SKM-1 treated with dmso at 0.1 percent for 144 hours (cell line): ENCODE results near the gene ZNF516.
A peak's percentile ranks its signal among the peaks of the same experiment; 100 is the strongest.
"Not testable (repeated sequence)": the region's sequence is repeated elsewhere in the genome, so short reads cannot be mapped to it uniquely, and the experiment has no call there.

Source experiments
- DNase-seq: peaks from one replicate; lab custom pipeline; 2025; ENCODE audit not compliant: unreplicated experiment; lab: John Stamatoyannopoulos, UW

Gene ZNF516

DNA sequence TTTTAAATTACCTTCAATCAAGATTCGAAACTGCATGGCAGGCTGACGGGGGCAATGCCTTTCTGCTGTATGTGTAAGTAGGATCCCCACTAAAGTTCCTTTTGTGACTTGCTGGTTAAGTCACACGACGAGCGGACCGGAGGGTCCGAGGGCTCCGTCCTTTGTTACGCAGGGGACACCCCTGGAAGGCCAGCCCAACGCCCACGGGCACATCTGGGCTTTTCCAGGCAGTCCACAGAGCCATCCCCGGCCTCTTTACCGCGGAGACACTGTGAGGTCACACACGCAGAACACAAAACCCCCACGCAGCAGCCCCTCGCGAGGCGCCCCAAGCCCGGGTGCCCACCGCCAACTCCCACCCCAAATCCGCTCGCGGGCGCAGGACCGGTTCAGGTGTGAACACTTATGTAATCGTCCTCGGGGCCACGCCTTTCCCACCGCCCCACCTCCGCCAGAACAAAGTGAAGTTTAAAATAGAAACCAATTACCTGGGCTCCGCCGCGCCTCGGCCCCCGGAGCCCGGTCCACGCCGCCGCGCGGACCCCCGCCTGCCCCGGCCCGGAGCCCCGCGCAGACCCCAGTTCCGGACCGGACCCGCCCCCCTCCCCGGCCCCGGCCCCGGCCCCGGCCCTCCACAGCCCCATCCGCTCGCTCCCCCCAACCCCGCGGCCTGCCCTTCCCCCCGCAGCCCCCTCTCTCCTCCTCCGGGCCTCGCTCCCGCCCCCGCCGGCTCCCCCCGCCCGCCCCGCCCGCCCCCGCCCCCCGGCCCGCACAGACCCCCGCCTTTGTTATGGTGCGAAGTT, 4.2 kb downstream of the ZNF516 start:
- no peak for DNase-seq

DNA sequence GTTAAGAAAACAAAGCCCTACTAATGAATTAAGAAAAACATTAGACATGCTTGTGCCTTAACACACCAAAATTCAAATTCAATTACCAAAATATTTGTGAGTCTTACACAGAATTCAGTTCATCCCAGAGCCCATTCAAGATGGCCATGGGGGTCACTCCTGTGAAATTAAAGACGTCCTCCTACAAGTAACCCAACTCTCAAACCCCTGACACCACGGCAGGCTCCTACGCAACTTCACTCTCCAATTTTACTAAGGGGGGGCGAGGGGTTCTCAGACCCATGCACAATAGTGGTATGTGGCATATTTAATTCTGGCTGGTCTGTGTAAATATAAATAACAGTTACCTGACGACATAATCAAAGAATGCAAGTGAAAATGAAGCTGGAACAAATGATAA, 5.0 kb downstream of the ZNF516 start:
- no peak for DNase-seq

- no peak for DNase-seq
Observed at GRCh38 chr18:76489081-76489480, 6.0 kb downstream of the ZNF516 start.

- DNase-seq = no peak
Observed at GRCh38 chr18:76488190-76488589, 6.9 kb downstream of the ZNF516 start.

GRCh38 chr18:76487782-76488181, 7.3 kb downstream of the ZNF516 start:
- no peak for DNase-seq

DNA sequence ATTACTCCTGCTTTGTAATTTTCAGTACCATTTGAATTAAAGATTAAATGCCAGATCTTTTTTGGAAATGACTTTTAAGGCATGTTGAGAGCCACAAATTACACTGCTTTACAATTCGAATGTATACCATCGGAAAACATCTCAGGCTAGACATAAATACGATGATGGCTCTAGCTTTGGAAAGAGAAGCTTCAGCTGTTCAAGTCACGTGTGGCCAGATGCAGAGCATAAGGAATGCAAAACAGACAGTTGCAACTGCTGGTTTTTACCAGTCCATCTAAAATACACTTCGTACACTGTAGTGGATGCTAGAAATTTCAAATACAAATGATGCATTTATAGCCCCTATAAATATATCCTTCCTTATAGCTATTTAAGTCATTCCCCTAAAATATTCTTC, 8.0 kb downstream of the ZNF516 start:
- DNase-seq = no peak

DNA sequence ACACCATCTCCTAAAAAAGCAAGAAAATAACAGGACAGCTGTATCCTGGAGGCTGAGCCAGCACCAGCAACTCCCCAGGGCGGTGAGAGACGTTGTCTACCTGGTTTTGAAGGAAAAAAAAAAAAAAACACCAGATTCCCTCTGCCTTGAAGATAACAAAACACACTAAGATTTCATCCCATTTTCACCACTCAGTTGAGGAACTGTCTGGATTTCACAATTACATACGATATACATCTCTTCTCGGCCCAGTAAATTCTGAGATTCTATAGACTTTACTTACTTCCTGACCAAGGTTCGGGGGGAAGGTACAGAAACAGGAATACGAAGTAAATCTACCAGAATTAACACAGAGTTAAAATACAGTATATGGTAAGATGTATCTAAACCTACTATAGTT, 8.5 kb downstream of the ZNF516 start:
- peak; percentile 29 for DNase-seq

GRCh38 chr18:76486038-76486437, 9.0 kb downstream of the ZNF516 start:
- DNase-seq = no peak

- no peak for DNase-seq
Observed at GRCh38 chr18:76484749-76485387, 10.2 kb downstream of the ZNF516 start.

GRCh38 chr18:76483780-76484179, 11.3 kb downstream of the ZNF516 start:
- DNase-seq = no peak

DNA sequence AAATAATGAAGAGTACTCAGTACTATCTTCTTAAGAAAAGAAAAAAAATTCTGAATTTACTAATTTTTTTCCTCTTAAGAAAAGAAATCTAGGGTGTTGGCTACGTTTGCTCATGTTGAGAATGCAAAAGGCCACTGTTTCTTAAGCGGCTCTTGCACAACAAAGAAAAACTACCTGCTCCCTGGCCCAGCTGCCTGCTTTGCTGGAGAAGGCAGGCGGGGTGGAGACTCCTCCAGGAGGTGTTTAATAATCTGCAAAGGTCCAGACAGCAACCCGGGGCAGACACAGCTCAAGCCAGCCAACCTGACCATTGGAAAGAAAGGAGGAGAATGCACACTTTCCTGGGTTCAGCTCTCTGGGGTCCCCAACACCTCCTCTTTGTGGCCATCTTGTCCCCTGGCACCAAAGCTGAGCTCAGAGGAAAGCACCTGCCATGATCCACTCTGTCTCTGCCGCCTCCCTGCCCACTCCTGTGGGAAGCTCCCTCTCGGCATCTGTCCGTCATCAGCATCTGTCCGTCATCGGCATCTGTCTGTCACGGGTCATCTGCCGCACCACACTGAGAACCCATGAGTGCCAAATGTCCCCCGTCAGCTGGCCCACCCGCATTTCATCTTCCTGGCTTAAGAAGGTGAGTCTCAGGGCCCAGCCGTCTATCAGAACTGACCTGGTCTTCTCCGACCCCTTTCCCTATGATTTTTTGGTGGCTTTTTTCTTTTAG, 11.9 kb downstream of the ZNF516 start:
- DNase-seq = no peak

DNA sequence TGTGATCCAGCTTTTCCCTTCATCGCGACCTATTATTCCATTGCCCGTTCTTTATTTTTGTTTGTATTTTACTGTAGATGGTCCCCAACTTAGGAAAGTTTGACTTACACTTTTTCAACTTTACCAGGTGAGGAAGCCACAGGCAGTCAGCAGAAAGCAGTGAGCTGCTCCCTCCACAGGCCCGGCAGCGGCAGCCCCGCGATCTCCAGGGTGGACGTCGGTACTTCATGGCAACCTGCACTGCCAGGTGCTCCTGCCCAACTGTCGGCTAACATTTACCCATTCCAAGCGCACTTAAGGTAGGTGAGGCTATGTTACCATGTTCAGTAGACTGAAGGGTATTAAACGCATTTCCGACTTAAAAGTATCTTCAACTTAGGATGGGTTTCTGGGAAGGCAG, 12.8 kb downstream of the ZNF516 start:
- DNase-seq = no peak

DNA sequence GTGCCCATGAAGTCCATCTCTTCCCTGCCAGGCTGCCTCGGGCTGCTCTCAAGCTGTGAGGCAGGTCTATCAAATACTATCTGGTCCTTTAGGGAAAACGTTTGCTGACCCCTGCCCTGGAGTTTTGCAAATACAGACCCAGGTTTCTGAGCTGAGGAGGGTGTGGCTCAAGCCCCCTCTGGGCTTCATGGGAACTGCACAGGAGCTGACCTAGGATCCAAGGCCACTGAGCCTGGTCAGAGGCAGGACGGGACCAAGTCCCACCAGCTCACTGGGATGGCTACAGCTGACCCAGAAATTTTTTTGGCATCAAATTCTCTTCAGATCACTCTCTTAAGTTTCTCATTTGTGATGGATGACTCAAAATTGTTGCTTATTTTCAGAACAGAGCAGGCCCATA, 14.1 kb downstream of the ZNF516 start:
- no peak for DNase-seq

DNA sequence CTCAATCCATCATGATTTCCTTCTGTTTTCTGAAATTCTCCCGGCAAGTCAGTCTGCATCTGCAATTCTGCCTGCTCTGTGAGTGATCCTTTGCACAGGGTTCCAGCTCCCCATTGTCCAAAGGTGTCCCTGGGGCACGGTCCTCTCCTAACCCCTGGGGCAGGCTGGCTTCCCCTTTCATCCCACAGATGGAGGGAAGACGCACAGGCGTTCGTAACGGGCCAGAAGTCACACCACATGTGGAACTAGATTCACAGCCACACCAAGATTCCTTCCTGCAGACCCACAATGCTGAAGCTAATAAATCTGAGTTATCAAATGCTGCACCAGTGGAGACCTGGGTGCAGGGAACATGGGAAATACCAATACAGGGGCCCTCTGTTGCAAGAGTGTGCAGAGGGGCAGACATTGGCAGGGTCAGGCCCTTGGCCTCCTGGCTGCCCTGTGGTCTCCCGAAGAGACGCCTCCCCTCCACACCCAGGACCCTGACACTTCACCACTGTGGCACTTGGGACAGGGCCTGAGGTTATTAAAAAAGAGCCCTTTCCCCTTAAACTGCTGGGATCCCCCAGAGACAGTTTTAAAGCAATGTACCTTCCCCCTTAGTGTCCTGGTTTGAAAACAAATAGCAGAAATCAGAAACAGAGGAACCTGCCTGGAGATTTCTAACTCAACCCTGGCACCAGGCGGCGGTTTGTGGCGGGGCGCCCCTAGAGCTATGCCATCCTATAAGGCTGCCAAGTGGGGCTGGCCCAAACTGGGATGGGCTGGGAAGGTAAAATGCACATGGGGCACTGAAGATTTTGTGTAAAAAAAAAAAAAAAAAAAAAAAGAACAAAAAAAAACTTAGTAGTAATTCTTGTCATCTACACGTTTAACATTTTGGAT, 15.4 kb downstream of the ZNF516 start:
- DNase-seq = no peak

DNA sequence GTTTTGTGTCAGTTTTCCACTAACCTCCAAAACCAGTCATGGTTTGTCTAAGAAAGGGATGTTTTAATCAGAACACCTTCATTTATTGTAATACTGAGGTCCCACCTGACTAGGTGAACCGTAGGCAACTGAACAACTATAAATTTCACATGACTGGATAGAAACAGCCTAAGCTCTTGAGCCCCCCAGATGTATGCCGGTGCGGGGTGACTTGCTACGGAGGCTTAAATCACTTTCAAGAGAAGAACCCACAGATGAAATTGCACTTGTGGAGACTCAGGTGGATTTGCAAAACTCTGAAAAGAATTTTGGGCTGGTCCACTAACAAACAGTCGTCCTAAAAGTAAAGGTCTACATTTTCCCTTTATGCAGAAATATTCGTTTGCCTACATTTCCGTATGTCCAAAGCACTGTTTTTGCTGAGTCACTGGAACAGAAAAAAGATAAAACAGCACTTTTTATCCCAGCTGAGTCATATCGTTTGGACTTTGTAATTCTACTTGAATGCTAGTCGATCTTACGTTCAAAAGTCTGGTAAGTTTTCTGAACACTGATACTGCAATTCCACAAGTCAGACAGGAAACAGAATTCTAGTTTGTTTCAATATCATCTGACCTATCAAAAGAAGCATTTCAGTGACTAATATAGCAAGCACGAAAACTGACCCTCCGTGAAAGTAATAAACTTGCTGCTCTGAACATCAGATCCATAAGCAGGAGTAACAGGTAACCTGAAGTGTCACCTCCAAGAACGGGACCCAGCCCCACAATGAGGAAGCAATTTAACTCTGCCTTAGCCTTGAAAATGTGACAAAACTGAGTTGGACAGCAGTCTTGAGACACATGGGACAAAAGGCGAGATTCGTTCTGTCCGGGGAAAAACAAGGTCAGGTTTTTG, 18.1 kb downstream of the ZNF516 start:
- no peak for DNase-seq

DNA sequence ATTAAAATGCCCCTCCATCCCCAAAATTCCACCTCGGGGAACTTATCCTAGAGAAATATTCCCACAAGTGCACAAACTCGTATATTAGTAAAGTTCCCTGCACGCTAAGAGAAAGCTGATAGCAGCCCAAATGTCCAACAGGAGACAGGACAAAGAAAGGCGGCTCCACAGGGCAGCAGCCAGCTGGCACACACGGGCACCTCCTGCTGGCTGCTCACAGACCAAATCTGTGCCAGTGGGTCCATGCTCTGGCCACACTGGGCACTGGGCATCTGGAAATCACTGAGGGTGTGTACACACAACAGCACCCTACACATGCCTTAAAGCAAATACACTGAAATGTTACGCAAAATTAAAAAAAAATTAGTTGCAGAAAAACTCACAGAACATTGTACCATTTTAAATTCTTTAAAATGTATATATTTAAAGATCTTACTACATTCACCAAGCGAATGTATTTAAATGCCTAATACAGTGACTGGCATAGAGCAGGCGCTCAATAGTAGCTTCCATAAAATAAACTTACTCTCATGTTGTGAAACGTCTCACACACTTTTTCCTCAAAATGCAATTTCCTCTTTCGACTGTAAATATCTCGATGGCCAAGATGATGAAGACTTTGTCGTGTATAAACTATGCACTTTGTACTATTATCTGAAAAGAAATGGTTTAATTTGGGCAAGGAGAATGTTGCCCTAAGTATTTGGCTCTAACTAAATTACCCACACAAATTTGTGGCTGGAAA, 19.4 kb downstream of the ZNF516 start:
- DNase-seq = peak; percentile 30

GRCh38 chr18:76474824-76475223, 20.2 kb downstream of the ZNF516 start:
- DNase-seq = no peak

GRCh38 chr18:76473521-76473920, 21.5 kb downstream of the ZNF516 start:
- not testable (repeated sequence) for DNase-seq

- peak; percentile 33 for DNase-seq
Observed at GRCh38 chr18:76472829-76473228, 22.2 kb downstream of the ZNF516 start.
